Measurements from ENCODE around the gene PTPN5. TPM values are rescaled to one million over a fixed set of nuclear protein-coding genes. Genes with fewer than 3 reads are reported as not detected.

PTPN5 gene
- total RNA-seq, 1 donor from 2014 or later, result 6.7 TPM

- no peaks in the 10 kb centered on the region for H3K9me3 ChIP-seq
- intact Hi-C loops (cut with DNase I), result no loop called here
- H3K27me3 ChIP-seq, result peaks cover 8% of the 10 kb centered on the region
- no peak for TF ChIP-seq CTCF (IDR thresholded peaks at IDR 0.05)
- DNase-seq (ENCODE audit: low spot score in 2 of 2), result no peak
- H3K4me1 ChIP-seq, result peaks cover 0 to 4% of the 10 kb centered on the region in 2 donors
- no peak overlapping the region for H3K27ac ChIP-seq
- H3K36me3 ChIP-seq, result no peaks in the 10 kb centered on the region
- H3K4me3 ChIP-seq, result peak overlapping the region in 1 of 2 donors; percentile 53
These were observed 753 bp downstream of the PTPN5 start for GRCh38 chr11:18790883-18791206.

GRCh38 chr11:18789942-18790341 is 1.7 kb downstream of the PTPN5 start:
- H3K9me3 ChIP-seq, result no peaks in the 10 kb centered on the region
- H3K27ac ChIP-seq, result no peak overlapping the region
- H3K4me1 ChIP-seq, result peaks cover 0 to 4% of the 10 kb centered on the region in 2 donors
- H3K4me3 ChIP-seq, result no peak overlapping the region
- no peak for DNase-seq (ENCODE audit: low spot score in 2 of 2)
- intact Hi-C loops (cut with DNase I), result no loop called here
- no peak for TF ChIP-seq CTCF (IDR thresholded peaks at IDR 0.05)
- no peaks in the 10 kb centered on the region for H3K36me3 ChIP-seq
- peaks cover 8% of the 10 kb centered on the region for H3K27me3 ChIP-seq

- intact Hi-C loops (cut with DNase I), result no loop called here
- H3K27ac ChIP-seq, result no peak overlapping the region
- TF ChIP-seq CTCF (IDR thresholded peaks at IDR 0.05), result no peak
- no peaks in the 10 kb centered on the region for H3K9me3 ChIP-seq
- no peak for DNase-seq (ENCODE audit: low spot score in 2 of 2)
- no peaks in the 10 kb centered on the region for H3K27me3 ChIP-seq
- H3K4me1 ChIP-seq, result no peaks in the 10 kb centered on the region
- H3K36me3 ChIP-seq, result no peaks in the 10 kb centered on the region
- H3K4me3 ChIP-seq, result no peak overlapping the region
These were observed 6.2 kb downstream of the PTPN5 start for GRCh38 chr11:18785411-18785810.

- no peaks in the 10 kb centered on the region for H3K4me1 ChIP-seq
- H3K27ac ChIP-seq, result no peak overlapping the region
- no peaks in the 10 kb centered on the region for H3K27me3 ChIP-seq
- intact Hi-C loops (cut with DNase I), result no loop called here
- H3K36me3 ChIP-seq, result no peaks in the 10 kb centered on the region
- no peaks in the 10 kb centered on the region for H3K9me3 ChIP-seq
- no peak for TF ChIP-seq CTCF (IDR thresholded peaks at IDR 0.05)
- DNase-seq (ENCODE audit: low spot score in 2 of 2), result no peak
- H3K4me3 ChIP-seq, result no peak overlapping the region
These were observed 10.7 kb downstream of the PTPN5 start for GRCh38 chr11:18780896-18781295.

- no peaks in the 10 kb centered on the region for H3K9me3 ChIP-seq
- no peak for DNase-seq (ENCODE audit: low spot score in 2 of 2)
- intact Hi-C loops (cut with DNase I), result no loop called here
- no peaks in the 10 kb centered on the region for H3K4me1 ChIP-seq
- no peaks in the 10 kb centered on the region for H3K27me3 ChIP-seq
- no peak overlapping the region for H3K4me3 ChIP-seq
- no peak for TF ChIP-seq CTCF (IDR thresholded peaks at IDR 0.05)
- no peak overlapping the region for H3K27ac ChIP-seq
- no peaks in the 10 kb centered on the region for H3K36me3 ChIP-seq
These were observed 11.3 kb downstream of the PTPN5 start for GRCh38 chr11:18780329-18780728.

GRCh38 chr11:18778468-18778867 is 13.1 kb downstream of the PTPN5 start:
- no peaks in the 10 kb centered on the region for H3K27me3 ChIP-seq
- intact Hi-C loops (cut with DNase I), result no loop called here
- no peaks in the 10 kb centered on the region for H3K4me1 ChIP-seq
- H3K9me3 ChIP-seq, result no peaks in the 10 kb centered on the region
- H3K36me3 ChIP-seq, result no peaks in the 10 kb centered on the region
- no peak for TF ChIP-seq CTCF (IDR thresholded peaks at IDR 0.05)
- no peak for DNase-seq (ENCODE audit: low spot score in 2 of 2)
- H3K4me3 ChIP-seq, result no peak overlapping the region
- no peak overlapping the region for H3K27ac ChIP-seq

Data from ascending aorta (tissue), 2 donors.